ENCODE measurements around the gene SLC11A2. TPM values are rescaled to one million over a fixed set of nuclear protein-coding genes. Genes with fewer than 3 reads are reported as not detected.
"Not testable (repeated sequence)": the region's sequence is repeated elsewhere in the genome, so short reads cannot be mapped to it uniquely, and the experiment has no call there.

The SLC11A2 gene
- total RNA-seq, 1 donor from 2014 or later, result 26.8 TPM

GRCh38 chr12:51019927-51020326, 6.3 kb downstream of the SLC11A2 start:
- no peak for DNase-seq (ENCODE audit: low spot score)
- Mint-ChIP-seq H3K9me3 (ENCODE audit: low read depth) (no peaks in the 10 kb centered on the region), H3K4me1 (ENCODE audit: low read depth) (peaks cover 19% of the 10 kb centered on the region), H3K27ac (ENCODE audit: unreplicated experiment) (no peak overlapping the region), H3K36me3 (ENCODE audit: low read depth) (no peaks in the 10 kb centered on the region), H3K4me3 (ENCODE audit: unreplicated experiment) (no peak overlapping the region), H3K27me3 (ENCODE audit: low read depth) (no peaks in the 10 kb centered on the region)
- TF ChIP-seq CTCF (IDR thresholded peaks at IDR 0.05), result no peak

GRCh38 chr12:51018956-51019355, 7.2 kb downstream of the SLC11A2 start:
- no peak for TF ChIP-seq CTCF (IDR thresholded peaks at IDR 0.05)
- no peaks in the 10 kb centered on the region for H3K36me3 Mint-ChIP-seq (ENCODE audit: low read depth)
- H3K9me3 Mint-ChIP-seq (ENCODE audit: low read depth), result no peaks in the 10 kb centered on the region
- no peak overlapping the region for H3K4me3 Mint-ChIP-seq (ENCODE audit: unreplicated experiment)
- H3K4me1 Mint-ChIP-seq (ENCODE audit: low read depth), result peaks cover 9% of the 10 kb centered on the region
- H3K27me3 Mint-ChIP-seq (ENCODE audit: low read depth), result no peaks in the 10 kb centered on the region
- H3K27ac Mint-ChIP-seq (ENCODE audit: unreplicated experiment), result no peak overlapping the region
- no peak for DNase-seq (ENCODE audit: low spot score)

GRCh38 chr12:51017452-51017851, 8.7 kb downstream of the SLC11A2 start:
- Mint-ChIP-seq H3K4me3 (ENCODE audit: unreplicated experiment) (no peak overlapping the region), H3K9me3 (ENCODE audit: low read depth) (no peaks in the 10 kb centered on the region), H3K27ac (ENCODE audit: unreplicated experiment) (no peak overlapping the region), H3K27me3 (ENCODE audit: low read depth) (no peaks in the 10 kb centered on the region), H3K4me1 (ENCODE audit: low read depth) (peaks cover 6% of the 10 kb centered on the region), H3K36me3 (ENCODE audit: low read depth) (no peaks in the 10 kb centered on the region)
- DNase-seq (ENCODE audit: low spot score), result no peak
- no peak for TF ChIP-seq CTCF (IDR thresholded peaks at IDR 0.05)

GRCh38 chr12:51014467-51014866, 11.7 kb downstream of the SLC11A2 start:
- H3K27ac Mint-ChIP-seq (ENCODE audit: unreplicated experiment); H3K36me3 Mint-ChIP-seq (ENCODE audit: low read depth); H3K9me3 Mint-ChIP-seq (ENCODE audit: low read depth); H3K27me3 Mint-ChIP-seq (ENCODE audit: low read depth); DNase-seq (ENCODE audit: low spot score); H3K4me3 Mint-ChIP-seq (ENCODE audit: unreplicated experiment): not testable (repeated sequence)
- peaks cover 16% of the 10 kb centered on the region for H3K4me1 Mint-ChIP-seq (ENCODE audit: low read depth)

- H3K27me3 Mint-ChIP-seq (ENCODE audit: low read depth), result no peaks in the 10 kb centered on the region
- DNase-seq (ENCODE audit: low spot score), result no peak
- H3K4me1 Mint-ChIP-seq (ENCODE audit: low read depth), result peaks cover 22% of the 10 kb centered on the region
- H3K36me3 Mint-ChIP-seq (ENCODE audit: low read depth), result no peaks in the 10 kb centered on the region
- no peaks in the 10 kb centered on the region for H3K9me3 Mint-ChIP-seq (ENCODE audit: low read depth)
- no peak overlapping the region for H3K27ac Mint-ChIP-seq (ENCODE audit: unreplicated experiment)
- TF ChIP-seq CTCF (IDR thresholded peaks at IDR 0.05), result no peak
- H3K4me3 Mint-ChIP-seq (ENCODE audit: unreplicated experiment), result no peak overlapping the region
These were observed 12.7 kb downstream of the SLC11A2 start for GRCh38 chr12:51013441-51013840.

- Mint-ChIP-seq H3K4me3 (ENCODE audit: unreplicated experiment) (no peak overlapping the region), H3K36me3 (ENCODE audit: low read depth) (no peaks in the 10 kb centered on the region), H3K4me1 (ENCODE audit: low read depth) (peaks cover 22% of the 10 kb centered on the region), H3K27me3 (ENCODE audit: low read depth) (no peaks in the 10 kb centered on the region), H3K9me3 (ENCODE audit: low read depth) (no peaks in the 10 kb centered on the region), H3K27ac (ENCODE audit: unreplicated experiment) (no peak overlapping the region)
- TF ChIP-seq CTCF (IDR thresholded peaks at IDR 0.05), result no peak
- no peak for DNase-seq (ENCODE audit: low spot score)
These were observed 13.5 kb downstream of the SLC11A2 start for GRCh38 chr12:51012570-51013236.
